ENCODE measurements around the gene MRGPRX2.

Gene MRGPRX2

DNA sequence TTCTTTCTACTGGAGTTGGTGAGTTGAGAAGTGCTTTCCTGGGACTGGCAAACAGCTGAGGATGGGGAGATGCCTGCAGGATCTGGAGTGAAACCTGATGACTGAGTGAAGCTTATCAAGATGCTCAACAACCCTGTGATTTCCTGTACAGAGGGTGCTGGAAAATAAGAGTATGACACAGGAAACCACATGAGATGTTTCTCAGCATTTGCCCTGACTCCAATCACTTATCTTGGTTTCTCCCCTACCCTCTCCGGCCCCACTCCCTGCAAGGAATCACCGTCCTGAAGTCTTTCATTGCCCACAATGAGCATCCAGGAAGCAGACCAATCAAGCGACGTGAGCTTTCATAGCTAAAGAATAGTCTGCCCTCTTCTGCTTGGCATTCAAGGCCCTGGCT, at the start of gene MRGPRX2:
MRGPRX2 (minus strand) TSS at position 89 of the 400 bp plus-strand sequence. CDS start 4,315 bp downstream, outside the sequence.
- DNase-seq (ENCODE audit: low read depth), result no peak

DNA sequence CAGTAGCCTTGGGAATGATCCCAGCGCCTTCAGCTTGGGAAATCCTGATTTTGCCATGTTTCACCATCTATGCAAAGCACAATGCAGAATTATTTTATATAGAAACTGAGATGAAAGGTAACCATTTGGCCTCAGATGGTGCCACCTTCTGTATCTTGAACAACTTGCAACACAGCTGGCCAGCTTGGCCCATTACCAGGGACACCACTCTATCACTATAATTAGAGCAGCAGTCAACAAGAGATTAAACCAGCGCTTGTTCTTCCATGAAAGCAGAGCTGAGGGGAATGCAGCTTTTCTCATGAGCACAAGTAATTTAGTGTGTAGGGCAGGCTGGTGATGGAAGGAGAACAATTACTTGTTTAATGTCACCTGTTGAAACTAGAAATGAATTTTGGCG, 49.8 kb upstream of the MRGPRX2 start:
- DNase-seq (ENCODE audit: low read depth), result no peak

GRCh38 chr11:19107125-19107524, 46.6 kb upstream of the MRGPRX2 start:
- no peak for DNase-seq (ENCODE audit: low read depth)

- DNase-seq (ENCODE audit: low read depth), result no peak
Measured at GRCh38 chr11:19105011-19105410, 44.5 kb upstream of the MRGPRX2 start.

DNA sequence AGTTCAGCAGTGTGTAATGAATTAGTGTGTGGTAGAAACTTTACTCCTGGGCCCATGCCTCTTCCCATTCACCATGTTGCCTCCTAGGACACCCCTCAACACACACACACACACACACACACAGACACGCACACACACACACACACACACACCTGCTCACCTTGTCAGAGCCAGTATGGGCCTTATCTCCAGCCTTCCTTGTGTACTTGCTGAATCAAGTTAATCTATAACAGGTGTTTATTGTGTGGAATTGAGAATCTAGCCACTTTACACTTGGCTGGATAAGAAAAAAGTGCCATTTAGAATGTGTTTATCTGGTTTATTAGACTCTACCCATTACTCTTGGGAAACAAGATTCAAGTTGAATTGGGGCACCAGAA, 42.0 kb upstream of the MRGPRX2 start:
- DNase-seq (ENCODE audit: low read depth), result no peak

DNA sequence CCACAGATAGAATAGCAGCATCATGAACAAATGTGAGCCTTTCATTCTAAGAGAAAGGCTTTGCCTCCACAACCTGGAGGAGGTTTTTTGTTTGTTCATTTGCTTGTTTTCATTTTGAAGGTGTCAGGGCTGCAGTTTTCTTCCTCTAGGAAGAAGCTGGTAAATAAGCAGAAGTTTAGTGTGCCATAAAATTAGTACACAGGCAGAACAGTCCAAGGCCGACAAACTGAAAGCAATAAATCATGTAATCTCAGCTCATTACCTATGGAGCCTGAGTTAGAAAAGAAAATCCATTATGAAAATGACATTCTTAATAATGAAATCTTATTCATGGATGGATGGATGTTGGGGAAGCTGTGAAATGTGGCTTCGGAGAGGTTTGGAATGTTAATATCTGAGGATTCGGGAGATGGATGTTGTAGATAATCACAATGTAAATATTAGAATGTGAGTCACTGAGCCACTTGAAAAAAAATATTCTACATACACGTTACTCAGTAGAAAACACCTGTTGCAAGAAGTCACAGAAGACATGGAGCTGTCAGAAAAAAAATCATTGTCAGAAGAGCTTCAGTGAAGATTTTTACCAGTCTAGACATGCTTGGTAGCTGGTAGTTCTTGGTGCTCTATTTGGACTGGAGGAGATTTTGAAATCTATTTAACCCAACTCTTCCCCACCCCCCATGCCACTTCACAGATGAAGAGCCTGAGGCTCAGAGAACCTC, 41.4 kb upstream of the MRGPRX2 start:
- DNase-seq (ENCODE audit: low read depth), result no peak

GRCh38 chr11:19100885-19101284, 40.4 kb upstream of the MRGPRX2 start:
- no peak for DNase-seq (ENCODE audit: low read depth)

DNA sequence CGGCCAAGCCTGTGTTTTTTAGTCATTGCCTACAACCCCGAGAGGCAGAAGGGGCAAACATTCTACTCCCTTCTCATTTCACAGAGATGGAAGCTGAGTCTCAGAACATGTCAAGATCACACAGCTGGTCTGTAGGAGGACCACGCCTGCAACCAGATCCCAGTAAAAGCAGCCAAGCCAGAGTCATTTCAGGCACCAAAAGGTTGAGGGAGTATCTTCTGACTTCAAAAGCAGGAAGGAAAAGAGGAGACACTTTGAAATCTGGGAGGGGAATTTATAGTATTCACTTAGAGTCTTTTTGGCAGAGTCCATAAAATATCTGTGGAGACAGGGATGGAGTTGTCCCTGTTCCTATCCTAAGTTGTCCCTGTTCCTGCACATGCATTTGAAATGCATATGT, 38.6 kb upstream of the MRGPRX2 start:
- no peak for DNase-seq (ENCODE audit: low read depth)

DNA sequence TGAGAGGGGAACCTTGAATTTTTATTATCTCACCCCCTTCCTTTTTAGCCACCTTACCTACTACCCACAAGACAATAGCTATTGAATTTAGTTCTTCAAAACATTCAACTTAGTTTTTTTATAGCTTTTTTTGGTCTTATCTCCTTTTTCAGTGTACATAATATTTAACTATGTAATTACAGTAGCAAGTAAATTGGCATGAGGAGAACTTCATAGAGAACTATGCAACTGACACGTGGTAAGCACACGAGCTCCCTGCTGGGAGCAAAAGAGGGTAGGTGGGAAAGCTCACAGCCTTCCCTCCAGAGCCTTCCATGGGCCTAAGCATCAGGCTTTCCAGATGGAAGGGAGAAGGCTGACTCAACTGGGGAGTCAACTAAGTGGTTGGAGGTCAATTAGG, 34.3 kb upstream of the MRGPRX2 start:
- no peak for DNase-seq (ENCODE audit: low read depth)

DNA sequence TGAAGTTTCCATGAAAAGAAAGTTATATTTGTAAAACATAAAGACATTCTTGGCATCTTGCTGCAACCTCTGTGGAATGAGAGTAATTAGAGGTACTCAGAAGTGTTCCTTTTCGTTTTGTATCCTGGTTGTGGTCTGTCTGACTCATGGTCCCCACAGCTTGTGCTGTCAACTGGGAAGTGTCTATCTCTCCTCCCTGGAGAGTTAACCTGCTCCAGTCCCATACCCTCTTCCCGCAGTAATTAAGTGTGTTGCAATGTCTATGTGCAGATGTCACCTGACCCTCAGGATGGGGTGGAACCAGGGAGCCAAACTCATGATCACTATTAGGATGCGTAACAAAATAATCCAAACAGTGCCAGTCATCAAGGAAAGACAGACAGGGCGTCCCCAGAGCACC, 33.5 kb upstream of the MRGPRX2 start:
- no peak for DNase-seq (ENCODE audit: low read depth)

DNA sequence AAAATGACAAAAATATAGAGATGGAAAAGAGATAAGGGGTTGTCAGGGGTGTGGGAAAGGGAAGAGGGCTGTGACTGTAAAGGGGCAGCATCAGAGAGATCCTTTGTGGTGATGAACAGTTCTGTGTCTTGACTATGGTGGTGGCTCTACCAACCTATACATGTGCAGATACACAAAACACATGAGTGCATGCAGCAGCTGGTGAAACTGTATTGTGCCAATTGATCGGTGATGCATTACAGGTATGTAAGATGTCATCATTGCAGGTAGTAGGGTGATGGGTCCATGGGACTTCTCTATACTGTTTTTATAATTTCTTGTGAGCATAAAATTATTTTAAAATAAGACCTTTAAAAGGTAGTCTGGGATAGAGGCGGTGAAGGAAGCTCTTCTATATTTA, 32.3 kb upstream of the MRGPRX2 start:
- DNase-seq (ENCODE audit: low read depth), result no peak

GRCh38 chr11:19092342-19092741, 31.8 kb upstream of the MRGPRX2 start:
- no peak for DNase-seq (ENCODE audit: low read depth)

GRCh38 chr11:19091366-19091765, 30.8 kb upstream of the MRGPRX2 start:
- no peak for DNase-seq (ENCODE audit: low read depth)

DNA sequence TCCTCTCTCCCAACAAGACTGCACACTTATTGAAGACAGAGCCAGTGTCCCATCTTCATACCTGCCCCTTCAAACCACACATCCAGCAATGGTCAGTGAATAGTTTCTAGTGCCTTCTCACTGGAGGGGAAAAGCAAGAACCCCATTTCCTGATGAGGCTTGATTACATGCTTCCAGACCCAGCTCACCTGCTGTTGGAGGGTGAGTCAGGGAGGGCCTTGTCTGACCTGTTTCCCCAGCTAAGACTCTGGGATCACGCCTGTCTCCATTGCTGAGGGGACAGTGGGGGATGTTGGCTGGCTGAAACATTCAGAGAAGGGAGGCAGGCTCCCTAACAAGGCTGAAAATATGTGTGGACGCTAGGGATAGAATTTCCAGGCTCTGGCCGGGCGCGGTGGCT, 28.9 kb upstream of the MRGPRX2 start:
- no peak for DNase-seq (ENCODE audit: low read depth)

DNA sequence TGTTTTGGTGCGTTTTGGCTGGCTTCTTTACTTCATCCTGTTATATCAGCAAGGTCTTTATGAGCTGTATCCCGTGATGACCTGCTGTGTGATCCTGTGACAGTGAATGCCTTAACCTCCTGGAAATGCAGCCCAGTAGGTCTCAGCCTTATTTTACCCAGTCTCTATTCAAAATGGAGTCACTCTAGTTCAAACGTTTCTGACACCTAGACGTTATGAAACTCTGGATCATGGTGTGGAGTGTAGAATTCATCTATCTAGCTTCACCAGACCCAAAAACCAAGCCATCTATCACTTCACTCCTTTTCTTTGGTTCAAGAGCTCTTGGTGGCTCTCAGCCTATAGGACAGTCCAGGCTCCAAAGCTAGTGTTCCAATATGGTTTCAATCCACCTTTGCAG, 28.3 kb upstream of the MRGPRX2 start:
- no peak for DNase-seq (ENCODE audit: low read depth)

DNA sequence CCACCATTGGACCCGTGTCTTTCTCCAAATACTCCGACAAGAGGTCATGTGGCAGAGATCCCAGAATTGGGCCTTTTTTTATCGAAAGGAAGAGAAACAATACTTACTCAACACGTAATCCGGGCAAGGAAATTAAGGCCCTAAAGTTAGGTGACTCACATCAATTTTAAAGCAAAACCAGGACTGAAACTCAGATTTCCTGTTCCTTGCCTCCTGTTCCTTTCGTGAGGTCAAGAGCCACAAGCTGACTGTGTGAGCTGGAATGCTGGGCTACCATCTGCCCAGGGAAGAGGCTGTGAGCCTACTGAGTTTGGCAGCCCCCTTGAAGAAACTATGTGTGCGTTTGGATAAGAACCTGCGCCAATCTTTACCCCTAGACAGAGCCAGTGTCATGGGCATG, 27.1 kb upstream of the MRGPRX2 start:
- DNase-seq (ENCODE audit: low read depth), result no peak

- no peak for DNase-seq (ENCODE audit: low read depth)
Measured at GRCh38 chr11:19084661-19085315, 24.3 kb upstream of the MRGPRX2 start.

DNA sequence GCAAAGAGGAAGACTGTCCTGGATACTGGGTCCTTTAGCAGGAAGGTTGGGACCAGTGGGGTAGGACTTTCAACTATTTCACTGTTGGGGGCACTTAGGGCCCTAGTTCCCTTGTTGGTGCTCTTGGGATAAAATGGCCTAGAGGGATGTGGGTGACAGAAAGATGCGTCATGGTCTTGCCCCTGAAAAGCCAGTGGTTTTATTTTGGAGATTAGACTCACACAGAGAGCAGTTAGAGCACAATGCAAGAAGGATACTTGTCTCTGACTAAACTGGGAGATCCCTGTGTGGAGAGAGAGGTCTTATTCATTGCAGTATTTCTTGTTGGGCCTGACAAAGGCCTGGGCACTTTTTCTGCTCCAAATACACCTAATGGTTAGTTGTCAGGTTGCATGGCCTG, 22.6 kb upstream of the MRGPRX2 start:
- no peak for DNase-seq (ENCODE audit: low read depth)

- no peak for DNase-seq (ENCODE audit: low read depth)
Measured at GRCh38 chr11:19080579-19080993, 20.1 kb upstream of the MRGPRX2 start.

DNA sequence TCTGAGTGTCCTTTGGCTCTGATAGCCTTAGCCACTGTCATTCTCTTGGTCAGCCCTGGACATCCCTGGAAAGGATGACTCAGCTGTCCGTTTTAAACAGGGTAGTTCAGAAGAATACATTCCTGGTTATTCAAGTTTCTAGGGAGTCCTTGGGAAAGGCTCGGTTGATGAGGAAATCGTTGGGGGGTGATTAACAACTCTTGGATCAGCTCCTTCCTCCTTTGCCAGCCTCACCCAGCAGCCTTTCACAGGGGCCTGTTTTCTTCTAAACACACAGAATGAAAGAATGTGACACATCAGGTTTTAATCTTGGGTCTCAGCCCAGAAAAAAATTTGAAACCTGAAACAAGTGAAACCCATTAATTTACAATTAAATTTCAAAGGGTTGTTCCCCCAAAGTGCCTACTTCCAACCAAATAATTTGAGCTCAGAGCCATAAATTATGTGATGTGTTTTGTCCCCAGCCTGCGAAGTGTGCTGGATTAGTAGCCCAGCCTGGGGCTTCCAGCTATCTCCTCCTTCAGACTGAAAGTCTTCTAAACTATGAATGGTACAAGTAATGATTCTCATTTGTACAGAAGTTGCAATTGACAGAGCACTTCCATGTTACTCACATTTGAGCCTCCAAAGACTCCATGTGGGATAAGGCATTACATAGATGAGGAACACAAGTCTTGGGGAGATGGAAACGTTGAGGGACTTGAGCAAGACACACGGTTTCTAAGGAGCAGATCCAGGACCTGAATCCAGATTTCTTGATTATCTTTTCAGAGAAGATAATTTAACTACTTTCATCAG, 19.3 kb upstream of the MRGPRX2 start:
- no peak for DNase-seq (ENCODE audit: low read depth)

DNA sequence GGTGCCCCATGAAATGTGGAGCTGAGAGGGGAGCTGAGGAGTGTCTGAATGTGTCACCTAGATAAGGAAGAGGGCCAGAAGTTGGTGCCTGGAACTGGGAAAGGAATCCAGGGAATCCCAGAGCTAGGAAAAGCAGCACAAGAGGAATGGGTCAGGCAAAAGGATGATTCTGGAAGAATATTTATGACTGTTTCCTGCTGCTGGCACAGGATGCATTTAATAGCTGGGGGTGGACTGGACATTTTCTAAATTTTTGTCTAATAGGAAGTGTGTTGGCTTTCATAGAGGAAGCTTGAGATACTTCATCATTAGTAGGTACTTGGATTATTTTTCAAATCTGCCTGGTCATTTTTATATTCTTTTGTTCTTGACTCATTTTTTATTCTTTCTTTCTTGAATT, 17.4 kb upstream of the MRGPRX2 start:
- no peak for DNase-seq (ENCODE audit: low read depth)

DNA sequence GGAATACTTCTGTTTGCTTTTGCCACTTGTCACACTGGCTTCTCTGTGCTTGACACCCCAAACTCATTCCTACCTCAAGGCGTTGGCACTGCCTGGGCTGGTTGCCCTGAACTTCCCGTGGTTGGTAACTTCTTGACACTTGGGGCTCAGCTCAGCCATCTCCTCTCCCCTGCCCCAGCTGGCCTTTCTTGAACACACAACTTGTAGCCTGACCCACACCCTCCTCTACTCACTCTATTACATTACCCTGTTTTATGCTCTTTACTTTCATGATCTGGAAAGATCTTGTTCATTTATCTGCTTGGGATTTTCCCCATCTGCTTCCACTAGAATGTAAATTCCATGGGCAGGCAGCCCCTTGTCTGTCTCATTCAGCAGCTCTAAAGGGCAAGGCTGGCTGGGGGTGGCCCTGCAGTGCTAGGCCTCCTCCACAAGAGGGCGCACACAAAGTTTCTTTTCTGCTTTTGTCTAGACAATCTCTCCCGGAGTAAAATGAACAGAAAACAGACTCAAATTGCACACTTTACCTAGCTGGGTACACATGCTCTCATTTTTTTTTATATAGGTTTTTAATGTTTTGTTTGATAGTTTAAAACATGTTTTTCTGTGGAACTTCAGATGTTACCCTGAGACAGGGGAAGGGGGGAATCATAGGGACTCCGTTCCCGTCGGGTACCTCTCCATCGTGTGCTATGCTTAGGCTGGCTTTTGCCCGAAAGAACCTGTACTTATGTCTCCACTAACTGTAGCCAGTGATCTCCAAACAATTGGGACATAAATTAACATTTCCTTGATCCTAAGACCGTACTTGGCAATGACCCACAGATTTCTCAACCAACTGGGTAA, 16.4 kb upstream of the MRGPRX2 start:
- DNase-seq (ENCODE audit: low read depth), result peak; percentile 39
